Measurements from ENCODE around the gene GOLGA8J.

- no peak for TF ChIP-seq EP300 (IDR thresholded peaks at IDR 0.05)
- no peak for TF ChIP-seq POLR2A (IDR thresholded peaks at IDR 0.05)
- TF ChIP-seq CTCF (IDR thresholded peaks at IDR 0.05): no peak
- peak; percentile 11 for TF ChIP-seq POLR2AphosphoS5 (IDR thresholded peaks at IDR 0.05)
Observed at GRCh38 chr15:30065025-30065801, 17.5 kb upstream of the GOLGA8J start.

Data from gastroesophageal sphincter (tissue), 3 donors.